8988T (cell line): ENCODE measurements around the gene JAKMIP1.

Experiments
- DNase-seq: peaks from one replicate; pipeline ENCODE4 v3.0.0; 2011

The JAKMIP1 gene

DNA sequence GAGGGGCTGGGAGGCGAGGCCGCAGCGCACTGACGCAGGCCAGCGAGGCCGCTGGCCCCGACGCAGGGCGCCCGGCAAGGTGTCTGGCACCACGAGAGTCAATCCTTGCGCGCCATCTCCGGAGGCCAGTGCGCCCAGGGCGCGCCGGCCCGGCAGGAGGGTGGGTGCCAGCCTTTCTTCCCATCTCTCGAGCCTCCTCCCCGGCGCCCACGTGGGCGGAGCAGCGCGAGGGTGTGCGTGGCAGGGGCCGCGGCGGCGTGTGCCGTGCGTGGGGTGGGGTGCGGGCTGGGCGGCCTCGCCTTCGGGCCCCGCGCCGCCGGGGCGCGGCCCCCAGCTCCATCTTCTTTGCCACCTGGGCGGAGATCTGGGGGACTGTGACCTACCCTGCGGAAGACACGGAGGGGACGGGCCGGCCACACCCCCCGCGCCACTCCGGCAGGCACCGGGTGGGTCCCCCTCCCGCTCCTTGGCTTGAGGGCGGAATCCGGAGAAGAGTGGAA lies 877 bp downstream of the JAKMIP1 start:
- no peak for DNase-seq

DNA sequence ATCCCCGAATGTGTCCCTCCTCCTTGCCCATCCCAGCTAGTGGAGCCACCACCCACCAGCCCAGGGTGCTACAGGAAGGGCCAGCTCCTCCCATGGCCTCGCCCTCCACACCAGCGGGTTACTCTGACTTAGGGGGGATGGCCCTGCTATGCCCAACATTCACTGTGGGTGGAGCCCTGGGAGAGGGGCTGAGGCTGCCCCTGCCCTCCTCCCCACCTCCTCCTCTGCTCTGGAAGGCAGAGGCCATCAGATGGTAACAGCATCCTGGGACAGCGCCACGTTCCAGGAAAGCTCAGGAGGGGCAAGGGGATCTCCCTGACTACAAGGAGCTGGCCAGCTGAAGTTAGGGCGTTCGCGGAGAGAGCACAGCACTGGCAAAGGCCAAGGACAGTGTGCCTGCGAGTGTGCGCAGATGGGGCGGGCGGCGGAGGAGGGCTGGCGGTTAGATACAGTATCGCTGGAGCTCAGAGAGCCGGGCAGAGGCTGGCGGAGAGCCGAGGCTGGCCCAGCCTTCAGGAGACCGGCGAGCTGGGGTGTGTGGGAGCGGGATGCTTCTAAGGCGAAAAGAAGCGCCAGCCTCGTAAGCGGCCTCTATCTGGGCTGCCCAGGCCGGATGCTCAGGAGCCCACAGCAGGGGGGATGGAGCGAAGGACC lies 1.5 kb downstream of the JAKMIP1 start:
- DNase-seq, result no peak

DNA sequence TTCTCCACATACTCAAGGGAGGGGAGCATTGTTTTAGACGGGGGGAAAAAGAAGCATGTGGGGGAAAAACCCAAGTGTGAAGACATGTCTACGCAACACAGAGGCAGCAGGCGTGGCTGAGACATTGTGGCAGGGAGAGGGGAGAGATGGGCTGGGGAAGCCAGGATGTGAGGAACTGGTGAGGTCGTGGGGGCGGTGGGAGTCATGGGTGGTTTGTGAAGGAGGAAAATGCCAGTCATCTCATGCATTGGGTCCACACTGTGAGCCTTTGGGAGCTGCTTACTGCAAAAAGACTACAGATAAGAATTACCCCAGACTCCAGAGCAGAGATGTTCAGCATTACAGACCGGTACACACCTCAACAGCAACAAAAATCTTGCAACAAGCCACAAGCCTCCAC lies 2.1 kb downstream of the JAKMIP1 start:
- DNase-seq, result no peak

DNA sequence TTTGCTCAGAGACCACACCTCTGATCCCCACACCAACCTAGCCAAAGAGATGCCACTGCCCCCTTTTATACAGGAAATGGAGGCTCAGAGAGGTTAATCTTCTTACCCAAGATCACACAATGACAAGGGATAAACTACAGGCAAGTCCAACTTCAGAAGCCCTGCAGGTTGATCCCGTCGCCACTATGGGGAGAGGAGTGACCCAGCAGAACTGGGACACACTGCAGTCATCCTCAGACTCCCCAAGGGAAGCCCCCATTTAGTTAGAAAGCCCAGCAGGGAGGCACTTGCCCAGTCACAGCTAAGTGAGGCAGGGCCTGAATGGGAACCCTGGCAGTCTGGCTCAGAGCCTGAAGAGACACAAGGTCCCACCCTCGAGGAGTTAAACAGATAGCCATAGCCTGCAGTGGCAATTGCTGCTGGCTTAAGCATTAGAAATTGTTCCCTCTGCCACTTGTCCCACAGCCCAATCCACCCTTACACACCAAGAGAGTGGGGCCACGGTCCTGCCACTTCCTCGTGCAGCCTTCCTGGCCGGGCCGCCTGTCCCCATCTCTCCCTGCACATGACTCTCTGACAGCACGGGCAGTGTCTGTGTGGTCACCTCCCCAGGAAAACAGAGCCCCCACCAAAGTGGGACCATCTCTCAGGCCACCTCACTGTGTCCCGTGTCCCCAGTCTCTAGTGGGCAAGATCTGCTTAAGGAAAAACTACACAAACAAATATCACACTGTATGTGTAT lies 2.7 kb downstream of the JAKMIP1 start:
- DNase-seq, result no peak

DNA sequence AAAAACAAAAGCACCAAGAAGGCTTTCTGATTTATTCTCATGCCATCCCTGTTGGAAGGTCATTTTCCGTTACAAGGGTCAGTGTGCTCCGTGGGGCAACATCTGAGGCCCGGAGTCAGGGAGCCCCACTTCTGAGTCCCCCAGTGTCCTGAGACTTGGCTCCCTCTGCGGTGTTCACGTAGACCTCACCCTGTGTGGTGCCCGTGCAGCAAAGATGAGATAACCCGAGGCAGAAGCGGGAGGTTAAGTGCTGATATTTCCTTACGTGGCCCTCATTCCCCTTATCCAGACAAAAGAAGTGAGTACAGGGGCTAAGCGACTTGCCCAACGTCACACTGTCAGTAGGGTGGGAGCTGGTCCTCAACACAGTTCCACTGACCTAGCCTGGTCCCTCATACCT lies 3.5 kb downstream of the JAKMIP1 start:
- no peak for DNase-seq

DNA sequence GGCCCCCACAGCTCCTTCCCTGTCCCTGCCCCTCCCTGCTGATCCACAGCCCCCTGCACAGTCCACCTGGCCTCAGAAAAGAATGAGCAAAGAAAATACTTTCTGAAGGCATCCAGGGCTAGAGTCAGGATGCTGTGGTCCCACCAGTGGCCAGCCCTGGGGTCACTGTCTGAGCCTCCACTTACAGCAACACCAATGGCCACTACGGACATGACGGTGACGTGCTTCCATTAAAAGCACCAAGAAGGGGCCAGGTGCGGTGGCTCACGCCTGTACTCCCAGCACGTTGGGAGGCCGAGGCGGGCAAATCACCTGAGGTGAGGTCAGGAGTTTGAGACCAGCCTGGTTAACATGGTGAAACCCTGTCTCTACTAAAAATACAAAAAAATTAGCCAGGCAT lies 4.0 kb downstream of the JAKMIP1 start:
- DNase-seq, result no peak

DNA sequence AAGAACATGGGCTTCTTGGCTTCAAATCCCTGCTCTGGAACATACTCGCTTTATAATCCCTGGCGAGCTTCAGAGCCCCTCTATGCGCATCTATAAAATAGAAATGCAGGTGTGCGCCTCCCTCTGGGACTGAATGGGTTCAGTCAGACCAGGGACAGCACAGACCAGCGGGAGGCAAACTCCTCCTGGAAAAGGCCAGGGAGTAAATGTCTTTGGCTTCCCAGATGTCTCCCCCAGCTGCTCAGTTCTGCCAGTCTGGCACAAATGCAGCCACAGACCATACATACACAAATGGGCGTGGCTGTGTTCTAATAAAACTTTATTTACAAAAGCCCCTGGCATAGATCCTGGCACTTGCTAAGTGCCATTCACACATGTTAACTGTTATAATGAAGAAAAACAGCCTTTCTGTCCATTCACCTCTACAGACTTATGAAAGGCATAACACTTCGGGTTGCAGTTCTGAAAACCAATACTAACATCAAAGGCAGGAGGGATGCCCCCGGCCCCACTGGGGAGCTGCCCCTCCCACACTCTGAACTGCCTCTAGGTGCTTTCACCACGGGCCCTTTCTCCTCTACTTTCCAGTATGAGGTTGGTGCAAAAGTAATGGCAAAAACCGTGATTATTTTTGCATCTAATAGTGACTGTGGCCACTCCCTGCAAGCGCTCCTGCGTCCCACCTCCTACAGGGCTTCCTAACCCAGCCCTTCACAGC lies 4.6 kb downstream of the JAKMIP1 start:
- no peak for DNase-seq

DNA sequence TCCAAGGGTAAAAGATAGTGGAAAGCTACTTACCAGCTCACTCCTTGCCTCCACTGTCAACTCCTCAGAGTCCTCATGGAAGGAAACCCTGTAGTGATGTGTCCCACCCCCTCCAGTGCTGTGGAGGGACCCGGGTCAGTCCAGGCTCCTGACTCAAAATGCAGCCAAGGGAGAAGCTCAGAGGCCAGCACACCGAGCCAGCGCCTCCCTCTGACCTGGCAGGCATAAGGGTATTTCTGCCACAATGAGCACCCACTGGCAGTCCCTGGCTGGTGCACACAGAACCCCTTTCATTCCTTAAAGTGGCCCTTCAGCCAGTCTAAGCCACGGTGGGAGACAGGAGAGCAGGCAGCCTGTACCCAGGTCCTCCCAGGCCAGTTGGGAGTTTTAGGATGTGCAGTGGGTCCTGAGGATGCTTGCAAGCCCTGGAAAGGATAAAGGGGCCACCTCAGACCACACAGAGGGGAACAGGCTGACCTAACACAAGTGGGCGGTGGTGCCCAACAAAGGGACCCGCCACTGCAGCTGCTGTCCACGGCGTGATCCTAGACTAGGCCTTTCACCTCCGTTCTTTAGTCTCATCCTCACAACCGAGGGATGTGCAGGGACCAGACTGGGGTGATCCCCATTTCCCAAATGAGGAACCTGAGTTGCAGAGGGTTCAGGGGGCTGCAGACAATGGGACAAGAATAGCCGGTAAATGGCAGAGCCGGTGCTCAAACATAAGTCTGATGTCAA lies 5.7 kb downstream of the JAKMIP1 start:
- DNase-seq, result no peak

DNA sequence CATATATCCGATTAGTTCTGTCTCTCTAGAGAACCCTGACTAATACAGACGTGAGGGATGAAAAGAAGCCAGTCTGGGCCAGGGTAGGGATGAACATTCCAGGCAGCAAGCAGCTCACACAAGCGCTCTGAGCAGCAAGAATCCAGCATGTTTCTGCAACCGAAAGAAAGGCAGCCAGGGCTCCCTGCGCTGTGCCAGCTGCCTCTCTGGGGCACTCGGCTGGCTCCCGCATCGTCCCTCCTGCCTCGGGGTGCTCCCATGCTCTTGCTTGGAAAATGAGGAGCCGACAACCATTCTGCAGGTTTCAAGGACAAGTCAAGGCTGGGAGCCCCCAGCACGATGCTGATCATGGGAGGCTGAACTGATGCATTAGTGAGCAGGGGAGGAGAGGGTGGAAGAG lies 7.0 kb downstream of the JAKMIP1 start:
- DNase-seq, result no peak

DNA sequence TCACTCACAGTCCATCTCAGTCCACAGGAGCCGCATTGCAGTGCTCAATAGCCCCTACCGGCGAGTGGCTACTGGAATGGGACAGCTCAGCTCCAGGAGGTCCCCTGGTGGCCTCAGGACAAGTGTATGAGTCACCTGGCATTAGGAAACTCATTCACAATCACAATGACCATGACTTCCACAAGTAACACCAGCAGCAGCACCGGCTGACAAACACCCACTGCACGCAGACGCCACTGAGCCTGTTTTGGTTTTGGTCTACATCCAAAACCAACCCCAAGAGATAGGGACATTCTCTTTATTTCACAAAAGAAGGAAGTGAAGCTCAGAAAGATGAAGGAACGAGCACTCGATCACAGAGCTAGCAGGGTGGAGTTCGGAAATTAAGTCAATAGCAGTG lies 8.1 kb downstream of the JAKMIP1 start:
- DNase-seq, result no peak

DNA sequence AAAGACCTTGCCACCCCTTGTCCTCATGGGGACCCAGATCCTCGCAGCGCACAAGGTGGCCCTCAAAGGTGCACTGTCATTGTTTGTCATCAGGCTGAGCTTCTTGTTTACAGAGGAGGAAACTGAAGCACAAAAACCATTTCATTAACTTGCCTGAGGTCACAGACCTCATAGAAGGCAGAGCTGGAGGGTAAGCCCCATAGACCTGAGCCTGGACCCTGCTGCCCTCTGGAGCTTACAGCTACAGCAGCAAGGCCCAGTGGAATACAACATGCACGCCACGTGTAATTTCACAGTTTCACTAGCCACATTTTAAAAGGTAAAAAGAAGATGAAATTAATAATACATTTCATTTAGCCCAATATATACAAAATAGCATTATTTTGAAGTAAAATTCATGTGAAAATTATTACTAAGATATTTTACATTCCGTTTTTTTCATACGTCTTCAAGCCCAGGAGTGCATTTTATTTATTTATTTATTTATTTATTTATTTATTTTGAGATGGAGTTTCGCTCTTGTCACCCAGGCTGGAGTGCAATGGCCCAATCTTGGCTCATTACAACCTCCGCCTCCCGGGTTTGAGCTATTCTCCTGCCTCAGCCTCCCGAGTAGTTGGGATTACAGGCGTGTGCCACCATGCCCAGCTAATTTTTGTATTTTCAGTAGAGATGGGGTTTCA lies 8.8 kb downstream of the JAKMIP1 start:
- DNase-seq, result no peak

DNA sequence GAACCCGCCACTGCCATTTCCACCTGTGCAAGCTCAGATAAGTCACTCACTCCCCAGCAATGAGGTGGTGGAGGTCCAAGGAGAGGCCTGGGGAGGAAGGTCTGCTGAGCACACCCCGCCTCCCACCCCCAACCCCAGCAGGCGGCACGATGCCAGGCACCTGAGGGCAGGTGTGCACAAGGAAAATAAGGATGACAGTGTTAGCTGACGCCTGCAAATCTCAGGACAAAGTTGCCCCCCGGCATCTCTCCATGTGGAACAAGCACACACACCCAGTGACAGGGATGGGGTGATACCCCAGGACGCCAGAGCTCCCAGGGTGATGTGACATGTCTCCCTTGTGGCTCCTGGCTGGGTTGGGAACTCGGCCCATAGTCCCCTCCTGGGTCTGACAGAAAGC lies 9.9 kb downstream of the JAKMIP1 start:
- DNase-seq, result no peak

DNA sequence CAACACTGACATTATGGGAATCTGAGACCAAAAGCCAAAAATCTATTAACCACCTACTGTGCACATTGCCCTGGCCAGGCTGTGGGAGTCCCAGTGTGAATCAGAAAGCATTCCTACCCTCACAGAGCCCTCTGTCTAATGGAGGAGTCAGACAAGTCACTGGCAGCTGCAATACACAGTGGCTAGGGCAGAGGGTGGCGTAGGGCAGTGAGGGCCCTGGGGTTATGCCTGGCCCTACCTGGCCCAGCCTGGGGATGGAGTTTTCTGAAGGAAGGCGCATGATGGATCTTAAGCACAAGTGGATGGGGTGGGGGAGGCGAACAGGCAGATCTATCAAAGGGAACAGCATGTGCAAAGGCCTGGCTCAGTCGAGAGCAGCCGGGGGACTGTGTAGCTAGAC lies 10.8 kb downstream of the JAKMIP1 start:
- DNase-seq, result no peak

DNA sequence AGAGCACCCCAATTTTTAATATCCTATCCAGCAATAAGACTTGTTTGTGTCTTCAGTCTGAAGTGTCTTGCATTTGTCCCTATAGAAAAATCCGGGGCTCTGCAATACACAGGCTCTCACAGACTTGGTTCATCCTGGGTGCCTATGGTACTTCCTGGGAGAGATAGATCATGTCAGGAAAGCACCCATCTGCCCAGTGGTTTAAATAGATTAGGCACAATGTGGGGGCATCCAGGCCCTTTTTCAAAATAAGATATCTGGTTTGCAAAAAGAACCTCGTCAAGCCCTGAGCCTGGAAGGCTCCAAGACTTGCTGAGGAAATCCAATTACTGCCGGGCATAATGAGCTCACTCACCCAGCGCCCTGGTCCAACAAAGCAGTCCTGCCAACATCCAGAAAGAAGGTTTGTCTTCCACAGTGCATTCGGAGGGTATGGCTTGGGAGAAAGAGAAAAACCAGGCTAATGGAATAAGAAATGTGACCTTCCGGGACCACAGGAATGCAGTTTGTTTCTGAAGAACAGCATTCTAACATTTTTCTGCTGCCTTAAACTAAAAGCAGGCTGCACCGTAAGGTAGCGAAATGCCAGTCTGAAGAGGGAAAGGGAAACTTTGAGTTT lies 11.6 kb downstream of the JAKMIP1 start:
- DNase-seq, result no peak

DNA sequence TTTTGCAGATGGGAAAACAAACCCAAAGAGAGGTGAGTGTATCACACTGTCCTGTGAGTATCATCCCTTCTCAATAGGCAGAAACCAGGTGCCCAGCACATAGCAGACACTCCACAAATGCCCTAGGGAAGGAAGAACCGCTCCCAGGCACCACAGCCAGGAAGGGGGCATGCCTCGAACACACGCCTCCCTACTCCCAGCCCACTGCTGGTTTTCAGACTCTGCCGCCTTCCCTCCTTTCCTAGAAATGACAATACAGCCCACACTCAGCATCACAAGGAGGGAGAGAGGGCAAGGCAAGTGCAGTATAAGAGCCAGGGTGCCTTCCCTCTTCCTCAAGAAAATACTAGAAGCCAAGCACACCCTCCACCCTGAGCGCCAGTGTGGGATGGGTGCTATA lies 16.2 kb downstream of the JAKMIP1 start:
- no peak for DNase-seq

DNA sequence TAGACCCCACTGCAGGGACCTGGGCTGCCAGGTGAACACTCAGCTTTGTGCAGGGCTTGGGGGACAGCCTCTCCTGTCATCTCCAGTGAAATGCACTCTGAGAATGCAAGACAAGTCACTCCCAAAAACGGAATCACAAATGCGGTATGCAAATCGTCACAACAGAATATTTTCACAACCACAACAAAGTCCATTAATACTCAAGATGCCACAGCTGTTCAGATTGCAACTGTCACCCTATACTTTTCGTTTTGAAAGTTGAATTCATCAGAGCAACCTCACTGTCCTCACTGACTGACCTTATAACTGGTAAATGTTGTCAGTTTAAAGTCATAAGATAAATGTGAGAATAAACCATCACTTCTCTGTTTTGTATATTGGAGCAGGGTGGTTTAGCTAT lies 16.6 kb downstream of the JAKMIP1 start:
- DNase-seq, result no peak

DNA sequence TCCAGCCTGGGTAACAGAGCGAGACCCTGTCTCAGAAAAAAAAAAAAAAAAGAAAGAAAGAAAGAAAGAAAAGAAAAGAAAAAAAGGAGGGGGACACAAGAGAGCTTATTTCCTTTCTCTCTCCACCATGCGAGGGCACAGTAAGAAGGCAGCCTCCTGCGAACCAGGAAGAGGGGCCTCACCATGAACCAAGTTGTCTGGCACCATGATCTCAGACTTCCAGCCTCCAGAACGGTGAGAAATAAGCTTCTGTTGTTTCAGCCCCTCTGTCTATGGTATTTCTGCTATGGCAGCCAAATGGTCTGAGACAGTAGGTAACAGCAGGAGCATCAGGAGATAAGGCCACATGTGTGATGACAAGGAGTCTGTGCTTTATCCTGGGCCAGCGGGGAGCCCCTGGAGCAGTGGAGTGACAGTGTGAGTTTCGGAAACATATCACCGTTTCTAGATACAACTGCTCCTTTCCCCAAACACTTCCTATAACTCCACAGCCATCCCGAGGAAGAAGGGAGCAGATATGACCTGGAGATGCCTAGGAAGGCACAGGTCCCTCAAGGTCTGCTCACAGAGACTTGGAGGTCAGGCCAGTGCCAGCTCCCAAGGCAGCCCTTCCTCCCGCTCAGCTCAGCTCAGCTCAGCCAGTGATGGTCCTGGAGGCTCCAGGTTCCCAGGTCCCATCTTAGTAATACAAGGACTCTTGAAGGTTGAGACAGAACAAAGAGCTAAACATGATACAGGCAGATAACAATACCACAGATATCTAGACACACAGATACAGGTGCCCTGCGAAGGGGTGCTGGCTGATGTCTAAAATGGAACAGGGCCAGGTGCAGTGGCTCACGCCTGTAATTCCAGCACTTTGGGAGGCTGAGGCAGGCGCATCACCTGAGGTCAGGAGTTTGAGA lies 17.7 kb downstream of the JAKMIP1 start:
- DNase-seq, result no peak

DNA sequence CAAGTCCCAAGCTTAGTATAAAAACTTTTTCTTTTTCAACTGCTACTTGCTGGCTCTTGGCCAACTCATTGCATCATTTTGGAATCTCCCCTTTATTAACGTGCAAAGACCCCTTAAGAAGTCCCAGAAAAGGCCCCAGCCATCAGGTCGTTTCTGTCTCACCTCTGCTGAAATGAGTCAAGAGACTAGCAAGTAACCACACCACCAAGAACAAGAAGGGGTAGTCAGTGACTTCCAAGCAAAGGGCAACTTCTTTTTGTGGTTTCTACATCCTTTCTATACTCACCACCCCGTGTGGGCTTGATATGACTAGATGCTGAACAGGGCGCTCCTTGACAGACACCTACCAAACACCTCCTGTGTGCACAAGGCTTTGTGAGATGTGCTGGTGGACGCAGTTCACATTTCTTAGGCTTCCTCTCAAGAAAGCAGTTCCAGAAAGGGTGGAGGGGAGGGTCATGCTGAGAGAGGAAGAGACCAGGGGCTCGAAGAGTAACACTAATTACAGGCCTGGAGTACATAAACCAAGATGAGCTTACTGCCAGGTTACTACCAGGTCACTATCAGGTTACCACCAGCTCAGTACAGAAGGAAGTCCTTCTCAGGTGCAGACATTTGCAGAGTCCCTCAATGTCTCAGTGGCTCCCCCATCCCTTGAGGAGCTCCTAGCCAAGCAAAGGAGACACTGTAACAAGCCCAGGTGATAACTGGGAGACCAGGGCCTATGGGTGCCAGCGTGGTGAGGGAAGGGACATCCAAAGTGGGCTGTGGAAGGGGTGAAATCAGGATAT lies 19.3 kb downstream of the JAKMIP1 start:
- DNase-seq, result no peak

DNA sequence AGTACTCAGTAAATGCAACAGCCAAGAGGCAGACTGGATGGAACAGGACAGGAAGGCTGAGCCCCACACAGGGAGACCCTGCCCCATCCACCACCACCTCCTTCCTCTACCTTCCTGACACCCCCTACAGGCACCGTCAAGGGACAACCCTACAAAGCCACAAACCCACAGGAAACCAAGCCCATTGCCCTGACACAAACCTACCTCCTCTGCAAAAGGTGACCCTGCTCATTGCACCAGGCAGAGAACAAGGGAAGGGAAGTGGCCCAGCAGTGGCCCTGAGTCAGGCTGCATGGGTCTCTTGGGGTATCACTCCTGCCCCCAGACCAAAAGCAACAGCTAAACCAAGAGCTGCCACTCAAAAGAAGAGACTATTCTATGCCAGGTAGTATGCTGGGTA lies 21.0 kb downstream of the JAKMIP1 start:
- DNase-seq, result no peak

DNA sequence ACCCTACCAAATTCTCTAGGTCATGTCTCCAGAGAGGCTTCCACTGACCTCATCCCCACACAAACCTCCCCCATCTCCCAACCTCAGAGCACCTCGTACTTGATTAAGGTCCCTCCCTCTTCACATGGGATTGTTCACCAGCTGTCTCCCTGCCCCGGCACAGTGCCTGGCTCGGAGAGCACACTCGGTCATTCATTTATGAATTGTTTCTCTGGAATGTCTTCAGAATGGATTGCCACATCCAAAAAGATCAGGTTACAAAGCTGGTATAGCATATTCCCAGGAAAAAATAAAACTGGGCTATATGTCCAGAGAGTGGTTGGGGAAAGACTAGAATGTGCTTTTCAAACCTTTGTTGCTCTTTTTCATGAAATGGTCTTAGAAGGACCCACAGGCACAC lies 21.6 kb downstream of the JAKMIP1 start:
- DNase-seq, result no peak
